ENCODE results near the gene ADAMTSL1.

Gene ADAMTSL1

DNA sequence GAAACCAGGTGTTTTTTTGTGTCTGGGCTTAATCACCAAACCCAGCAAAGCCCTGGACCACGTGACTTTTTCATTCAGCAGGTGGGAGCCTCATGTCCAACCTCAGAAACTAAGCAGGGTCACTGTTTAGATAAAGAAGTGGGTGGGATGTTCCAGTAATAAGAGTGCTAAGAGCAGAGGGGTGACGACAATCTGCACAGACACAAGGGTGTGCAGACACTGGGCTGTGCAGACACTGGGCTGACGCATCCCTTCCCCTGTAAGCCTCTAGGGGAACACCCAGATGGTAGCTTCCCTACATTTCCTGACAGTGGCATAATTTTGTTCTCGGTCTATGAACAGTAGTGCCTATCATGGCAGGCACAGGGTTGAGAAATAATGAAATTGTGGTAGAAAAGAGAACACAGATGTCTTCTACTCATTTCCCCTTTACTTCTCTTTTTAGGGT lies 474.0 kb downstream of the ADAMTSL1 start:
- no peak for DNase-seq
- intact Hi-C loops (cut with DNase I), result no loop called here

DNA sequence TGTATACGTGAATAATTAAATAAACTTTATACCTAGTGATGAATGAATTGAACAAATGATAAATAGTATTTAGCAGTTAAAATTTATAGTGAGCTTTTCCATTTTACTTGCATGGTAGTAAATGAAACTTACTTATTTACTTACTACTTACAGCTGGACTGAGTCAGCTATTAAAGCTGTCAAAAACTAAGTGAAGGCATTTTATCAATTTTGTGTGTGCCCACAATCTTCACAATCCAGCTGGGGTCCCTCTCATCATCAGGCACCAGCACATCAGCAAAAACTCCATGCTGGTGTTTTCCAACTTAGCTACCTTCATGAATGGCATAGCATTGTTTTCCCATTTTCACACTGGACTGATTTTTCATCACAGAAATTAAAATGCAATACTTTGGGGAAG lies 478.0 kb downstream of the ADAMTSL1 start:
- intact Hi-C loops (cut with DNase I), result no loop called here

DNA sequence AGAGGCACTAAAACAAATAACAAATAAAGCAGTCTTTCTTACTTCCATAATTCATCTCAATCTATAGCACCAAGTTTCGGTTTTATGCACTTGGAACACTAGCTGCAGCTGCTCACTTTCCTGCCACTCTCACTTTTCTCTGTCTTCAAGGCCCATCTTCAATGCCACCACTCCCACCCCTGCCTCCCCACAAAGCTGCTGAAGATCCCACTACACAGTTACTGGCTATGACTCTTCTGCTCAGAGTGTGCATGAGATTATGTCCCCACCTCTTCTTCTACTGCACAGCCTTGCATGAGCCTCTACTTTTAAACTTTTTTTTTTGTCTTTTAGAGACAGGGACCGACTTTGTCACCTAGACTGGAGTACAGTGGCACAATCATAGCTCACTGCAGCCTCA lies 481.7 kb downstream of the ADAMTSL1 start:
- intact Hi-C loops (cut with DNase I), result no loop called here
- no peak for DNase-seq

More for the DNA sequence above, 478.0 kb downstream of the ADAMTSL1 start:
- DNase-seq, result no peak

All from posterior cingulate gyrus (tissue), 11 donors.